HTR-8/SVneo (cell line): Measurements from ENCODE around the gene COMMD7.

Experiments
- DNase-seq: peaks from one replicate; pipeline ENCODE4 v3.0.0; 2011; ENCODE audit warnings: low spot score, mixed read lengths; ENCODE audit not compliant: insufficient read length
- FAIRE-seq: peaks from 2 replicates; lab custom pipeline; 2011; peaks lifted over from hg19 to GRCh38; lab: Jason Lieb, UNC

COMMD7 gene

GRCh38 chr20:32743237-32744112, at the start of gene COMMD7:
TSS of gene COMMD7 (minus strand) at chr20:32743467. CDS start at chr20:32743391, 76 bp downstream.
- FAIRE-seq (peak; percentile 52), DNase-seq (no peak)

- DNase-seq (no peak), FAIRE-seq (no peak)
Observed at GRCh38 chr20:32792731-32793458, 49.6 kb upstream of the COMMD7 start.

GRCh38 chr20:32792316-32792715, 49.0 kb upstream of the COMMD7 start:
- FAIRE-seq: no peak
- peak; percentile 44 for DNase-seq

DNA sequence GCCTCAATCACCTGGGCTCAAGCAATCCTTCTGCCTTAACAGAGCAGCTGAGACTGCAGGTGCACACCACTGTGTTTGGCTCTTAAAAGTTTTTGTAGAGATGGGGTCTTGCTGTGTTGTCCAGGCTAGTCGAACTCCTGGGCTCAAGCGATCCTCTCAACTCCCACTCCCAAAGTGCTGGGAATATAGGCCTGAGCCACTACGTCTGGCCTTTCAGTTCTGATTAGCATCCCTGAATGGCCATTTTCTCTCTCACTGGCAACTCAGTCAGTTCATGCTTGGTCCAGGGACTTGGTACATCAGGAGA, 47.4 kb upstream of the COMMD7 start:
- DNase-seq (no peak), FAIRE-seq (no peak)

DNA sequence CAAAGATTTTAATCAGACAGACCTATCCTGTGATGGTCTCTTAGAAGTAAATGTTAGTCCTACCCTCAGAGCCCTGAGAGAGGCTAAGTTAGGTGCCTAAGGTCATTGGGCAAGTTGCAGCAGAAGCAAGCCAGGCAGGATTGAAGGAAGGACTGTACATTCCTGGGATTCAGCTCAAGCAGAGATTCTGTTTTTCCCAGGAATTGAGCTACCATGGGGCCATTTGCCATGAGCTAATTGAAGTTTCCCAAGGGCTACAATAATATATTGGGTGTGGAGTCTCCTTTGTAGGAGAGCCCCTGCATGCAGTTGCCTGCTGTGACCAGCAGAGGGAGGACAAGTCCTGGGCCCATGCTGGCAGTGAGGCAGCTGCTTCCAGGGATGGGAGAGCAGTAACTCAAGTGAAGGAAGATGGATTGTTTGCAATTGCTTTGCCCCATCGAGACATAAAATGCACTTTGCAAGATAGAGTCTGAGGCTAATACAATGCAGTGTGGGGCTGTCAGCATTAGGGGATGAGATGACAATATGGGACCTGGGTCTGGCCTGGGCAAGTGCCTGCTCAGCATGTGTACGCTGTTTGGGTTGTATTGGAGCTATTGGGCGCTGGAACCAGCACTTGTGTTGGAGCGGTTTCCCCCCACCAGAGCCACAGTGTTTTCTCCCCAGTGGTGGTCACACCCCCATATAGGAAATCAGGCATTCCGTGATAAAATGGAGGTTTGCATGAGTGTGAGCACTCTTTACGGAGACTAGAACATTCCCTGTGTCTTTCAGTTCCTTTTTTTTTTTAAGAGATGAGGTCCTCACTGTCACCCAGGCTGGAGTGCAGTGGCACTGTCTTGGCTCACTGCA, 46.9 kb upstream of the COMMD7 start:
- FAIRE-seq (peak; percentile 86), DNase-seq (peak; percentile 92)

GRCh38 chr20:32787168-32787567, 43.9 kb upstream of the COMMD7 start:
- DNase-seq: no peak
- FAIRE-seq: no peak

DNA sequence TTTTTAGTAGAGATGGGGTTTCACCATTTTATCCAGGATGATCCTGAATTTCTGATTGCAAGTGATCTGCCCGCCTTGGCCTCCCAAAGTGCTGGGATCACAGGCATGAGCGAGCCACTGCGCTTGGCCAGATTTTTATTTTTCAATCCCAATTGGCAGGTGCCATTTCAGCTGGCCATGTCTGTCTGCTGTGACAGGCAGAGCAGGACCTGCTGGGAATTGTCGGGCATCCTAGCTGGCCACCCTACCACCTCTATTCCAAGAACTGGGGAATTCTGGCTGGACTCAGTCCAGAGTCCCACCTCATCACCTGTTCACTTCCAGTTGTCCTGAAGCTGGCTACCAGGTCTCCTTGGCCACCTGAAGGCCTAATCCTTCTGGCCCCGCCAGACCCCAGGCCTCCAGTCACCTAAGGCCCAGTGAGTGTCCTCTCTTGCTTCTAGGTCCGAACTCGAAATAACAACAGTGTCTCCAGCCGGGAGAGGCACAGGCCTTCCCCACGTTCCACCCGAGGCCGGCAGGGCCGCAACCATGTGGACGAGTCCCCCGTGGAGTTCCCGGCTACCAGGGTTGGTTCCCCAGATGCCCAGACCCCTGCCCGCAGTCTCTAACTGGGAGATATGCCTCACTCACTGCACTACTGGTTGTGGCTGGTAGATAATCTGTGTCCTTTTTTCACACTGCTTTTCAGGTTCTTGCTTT, 42.9 kb upstream of the COMMD7 start:
- no peak for DNase-seq
- no peak for FAIRE-seq

GRCh38 chr20:32784369-32785080, 41.3 kb upstream of the COMMD7 start:
- DNase-seq (no peak), FAIRE-seq (no peak)

GRCh38 chr20:32780749-32781655, 37.7 kb upstream of the COMMD7 start:
- no peak for FAIRE-seq
- no peak for DNase-seq

DNA sequence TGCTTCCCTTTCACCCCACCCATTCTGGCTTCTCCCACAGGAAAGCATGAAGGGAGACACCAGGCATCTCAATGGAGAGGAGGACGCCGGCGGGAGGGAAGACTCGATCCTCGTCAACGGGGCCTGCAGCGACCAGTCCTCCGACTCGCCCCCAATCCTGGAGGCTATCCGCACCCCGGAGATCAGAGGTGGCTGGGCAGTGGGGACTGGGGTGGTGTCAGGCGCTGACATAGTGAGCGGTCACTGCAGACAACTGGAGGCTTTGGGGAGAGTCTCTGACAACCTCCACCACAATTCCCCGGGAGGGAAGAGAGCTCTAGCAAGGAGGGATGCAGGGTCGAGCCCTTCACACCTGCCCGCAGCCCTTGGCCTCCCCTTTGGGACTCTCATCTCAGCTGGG, 37.0 kb upstream of the COMMD7 start:
- no peak for DNase-seq
- FAIRE-seq: no peak

DNA sequence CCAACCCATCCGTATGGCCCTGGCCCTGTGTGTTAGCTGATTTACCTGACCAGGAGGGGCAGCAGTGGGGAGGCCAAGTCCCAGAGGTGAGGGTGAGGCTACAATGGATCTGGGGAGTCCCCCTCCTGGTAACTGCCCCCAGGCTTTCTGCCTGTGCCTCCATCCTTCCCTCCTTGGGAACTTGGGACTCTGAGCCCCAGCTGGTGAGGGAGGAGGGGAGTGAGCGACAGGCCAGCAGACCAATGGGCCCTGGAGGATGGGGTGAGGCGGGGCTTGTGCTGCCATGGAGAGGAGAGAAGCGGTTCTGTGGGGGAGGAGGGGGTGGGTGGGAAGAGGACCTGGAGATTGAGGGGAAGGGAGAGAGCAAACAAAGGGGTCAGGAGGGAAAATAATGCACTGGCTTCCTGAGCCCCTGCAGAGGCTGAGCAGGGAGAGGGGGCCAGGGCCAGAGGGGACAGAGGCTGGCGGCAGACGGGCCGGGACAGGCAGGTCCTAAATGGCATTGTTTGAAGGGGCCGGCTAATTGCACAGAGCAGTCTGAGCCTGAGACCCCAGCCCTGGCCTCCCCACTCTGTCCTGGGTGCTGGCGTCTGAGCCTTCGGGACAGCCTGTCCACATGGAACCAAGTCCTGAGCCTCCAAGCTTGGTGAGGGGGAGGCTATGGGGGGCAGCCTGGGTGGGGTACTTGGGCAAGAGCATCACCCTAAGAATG, 36.4 kb upstream of the COMMD7 start:
- FAIRE-seq (no peak), DNase-seq (no peak)

DNA sequence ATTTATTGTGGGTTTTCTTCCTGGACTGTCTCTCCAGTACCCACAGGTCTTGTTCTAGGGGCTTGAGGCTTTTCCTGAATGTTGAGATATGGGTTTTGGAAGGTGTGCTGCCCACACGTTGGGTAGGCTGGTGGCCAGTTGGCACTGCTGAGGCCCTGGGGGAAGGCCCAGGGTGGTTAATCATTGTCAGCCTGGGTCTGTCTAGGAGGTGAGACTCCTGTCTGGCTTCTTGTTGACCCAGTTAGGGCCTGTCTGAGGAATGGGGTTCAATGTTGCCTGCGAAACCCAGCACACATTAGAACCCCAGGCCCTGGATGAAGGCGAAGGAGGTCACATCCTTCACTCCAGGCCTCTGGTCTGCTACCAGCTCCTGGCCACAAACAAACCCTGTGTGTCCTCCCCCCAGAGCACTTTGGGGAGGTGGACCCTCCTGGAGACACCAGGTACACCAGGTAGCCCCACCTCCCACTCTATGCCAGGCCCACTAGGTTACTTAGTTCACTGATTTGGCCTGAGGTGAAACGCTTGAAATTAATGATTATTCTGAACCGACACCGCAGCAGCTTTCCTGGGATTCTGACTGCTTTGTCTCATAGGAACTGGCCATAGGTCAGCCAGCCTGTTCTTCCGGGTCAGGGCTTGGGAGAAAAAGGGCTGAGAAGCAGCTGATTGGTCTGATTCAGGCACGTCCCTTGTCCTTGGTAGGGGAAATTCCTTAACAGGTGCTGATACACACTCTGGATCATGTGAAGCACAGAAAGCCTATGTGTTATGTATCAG, 34.1 kb upstream of the COMMD7 start:
- DNase-seq (no peak), FAIRE-seq (no peak)

- no peak for FAIRE-seq
Observed at GRCh38 chr20:32775336-32775991, 32.2 kb upstream of the COMMD7 start.

GRCh38 chr20:32773855-32774254, 30.6 kb upstream of the COMMD7 start:
- DNase-seq (no peak), FAIRE-seq (no peak)

More at GRCh38 chr20:32775336-32775991, 32.2 kb upstream of the COMMD7 start:
- no peak for DNase-seq

GRCh38 chr20:32773223-32773622, 30.0 kb upstream of the COMMD7 start:
- FAIRE-seq (no peak), DNase-seq (no peak)

GRCh38 chr20:32772046-32772445, 28.8 kb upstream of the COMMD7 start:
- DNase-seq: no peak
- no peak for FAIRE-seq
